NCI-H345 (cell line): Measurements from ENCODE around the gene MIGA1.
"Not testable (repeated sequence)": the region's sequence is repeated elsewhere in the genome, so short reads cannot be mapped to it uniquely, and the experiment has no call there.

Source experiments
- DNase-seq: peaks from one replicate; lab custom pipeline; 2025; lab: John Stamatoyannopoulos, UW

MIGA1 gene

DNA sequence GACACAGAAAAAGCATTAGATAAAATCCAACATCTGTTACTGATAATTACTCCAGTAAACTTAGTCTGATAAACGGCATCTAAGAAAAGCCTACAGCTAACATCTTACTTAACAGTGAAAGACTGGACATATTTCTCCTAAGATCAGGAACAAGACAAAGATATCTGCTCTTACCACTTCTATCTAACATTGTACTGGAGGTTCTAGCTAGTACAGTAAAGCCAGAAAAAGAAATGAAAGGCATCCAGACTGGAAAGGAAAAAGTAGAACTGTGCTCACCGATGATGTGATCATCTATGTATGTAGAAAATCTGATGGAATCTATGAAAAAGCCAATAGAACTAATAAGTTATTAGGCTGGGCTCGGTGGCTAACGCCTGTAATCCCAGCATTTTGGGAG is 130.7 kb downstream of the MIGA1 start:
- no peak for DNase-seq

- DNase-seq: not testable (repeated sequence)
Measured at GRCh38 chr1:77918918-77919317, 139.5 kb downstream of the MIGA1 start.

DNA sequence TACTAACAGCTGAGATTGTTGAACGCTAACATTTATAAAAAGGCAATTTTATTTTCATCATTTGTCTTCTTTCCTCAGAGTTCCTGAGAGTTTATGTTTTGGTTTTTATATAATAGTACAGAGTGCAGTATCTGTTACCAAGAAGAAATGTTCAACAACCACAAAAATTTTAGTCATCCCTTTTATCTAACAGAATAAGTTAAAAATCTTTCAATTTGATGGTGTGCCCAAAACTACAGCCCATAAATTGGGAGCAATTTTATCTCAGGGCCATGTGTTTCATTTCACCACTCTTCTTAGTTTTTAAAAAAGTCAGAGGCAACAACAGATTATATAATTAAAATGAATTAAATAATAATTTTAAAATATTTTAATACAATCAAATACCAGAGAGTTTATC is 146.1 kb downstream of the MIGA1 start:
- DNase-seq: no peak

DNA sequence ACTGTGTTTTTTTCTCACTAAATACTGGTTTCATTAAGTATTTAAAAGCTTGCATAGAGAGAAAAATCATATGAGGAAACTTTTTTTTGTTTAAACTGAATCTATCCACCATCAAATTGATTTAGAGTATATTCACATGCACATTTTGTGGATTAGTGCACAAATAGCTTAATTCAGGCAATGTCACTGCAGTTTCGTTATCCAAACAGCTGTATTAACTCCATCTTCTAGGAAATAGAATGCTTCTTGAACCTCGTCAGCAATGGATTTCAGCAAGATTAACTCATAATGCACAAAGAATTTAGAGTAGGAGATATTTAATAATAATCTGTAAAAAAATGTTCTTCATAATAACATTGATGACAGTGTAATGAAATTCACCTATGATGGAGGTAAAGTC is 146.5 kb downstream of the MIGA1 start:
- DNase-seq: no peak

DNA sequence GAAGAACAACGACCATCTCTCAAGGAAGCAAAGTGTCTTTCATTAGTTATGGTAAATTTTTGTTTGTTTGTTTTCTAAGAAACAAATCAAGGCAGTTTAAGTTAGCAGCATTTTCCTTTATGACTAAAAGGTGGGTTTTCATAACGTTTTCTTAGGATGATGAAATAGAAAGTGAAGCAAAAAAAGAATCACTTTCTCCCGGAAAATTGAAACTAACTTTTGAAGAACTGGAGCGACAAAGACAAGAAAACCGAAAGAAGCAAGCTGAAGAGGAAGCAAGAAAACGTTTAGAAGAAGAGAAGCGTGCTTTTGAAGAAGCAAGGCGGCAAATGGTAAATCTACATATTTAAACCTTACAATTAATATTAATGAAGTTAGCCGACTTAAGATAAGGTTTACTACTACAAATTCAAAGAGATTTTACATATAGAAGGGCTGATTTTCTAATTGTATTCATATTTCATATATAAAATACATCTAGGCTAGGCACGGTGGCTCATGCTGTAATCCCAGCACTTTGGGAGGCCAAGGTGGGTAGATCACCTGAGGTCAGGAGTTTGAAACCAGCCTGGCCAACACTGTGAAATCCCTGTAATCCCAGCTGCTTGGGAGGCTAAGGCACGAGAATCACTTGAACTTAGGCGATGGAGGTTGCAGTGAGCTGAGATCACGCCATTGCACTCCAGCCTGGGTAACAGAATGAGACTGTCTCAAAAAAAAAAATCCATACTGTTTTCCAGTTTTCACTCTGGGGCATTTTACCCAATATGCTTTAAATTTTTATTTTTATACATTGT is 147.3 kb downstream of the MIGA1 start:
- DNase-seq: no peak

DNA sequence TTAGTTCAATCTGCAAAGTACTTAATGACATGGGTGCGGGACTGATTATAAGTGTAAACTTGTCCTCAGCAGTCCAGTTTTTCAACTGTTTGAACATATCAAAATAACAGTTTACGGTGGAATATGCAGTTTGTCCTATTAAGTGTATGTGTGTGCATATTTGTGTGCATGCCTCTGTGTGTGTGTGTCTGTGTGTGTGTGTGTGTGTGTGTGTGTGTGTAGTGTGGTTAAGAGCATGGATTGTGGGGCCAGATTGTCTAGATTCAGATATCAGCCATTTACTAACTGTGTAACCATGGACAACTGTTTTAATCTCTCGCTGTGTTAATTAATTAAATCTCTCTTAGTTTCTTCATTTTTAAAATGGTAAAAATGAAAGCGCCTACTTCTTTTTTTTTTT is 148.0 kb downstream of the MIGA1 start:
- DNase-seq: no peak
